SIG-M5 (cell line): ENCODE data around the gene PFKFB3.
"Not testable (repeated sequence)": the region's sequence is repeated elsewhere in the genome, so short reads cannot be mapped to it uniquely, and the experiment has no call there.

ENCODE experiments used
- DNase-seq: peaks from one replicate; lab custom pipeline; 2025; lab: John Stamatoyannopoulos, UW

PFKFB3 gene

DNA sequence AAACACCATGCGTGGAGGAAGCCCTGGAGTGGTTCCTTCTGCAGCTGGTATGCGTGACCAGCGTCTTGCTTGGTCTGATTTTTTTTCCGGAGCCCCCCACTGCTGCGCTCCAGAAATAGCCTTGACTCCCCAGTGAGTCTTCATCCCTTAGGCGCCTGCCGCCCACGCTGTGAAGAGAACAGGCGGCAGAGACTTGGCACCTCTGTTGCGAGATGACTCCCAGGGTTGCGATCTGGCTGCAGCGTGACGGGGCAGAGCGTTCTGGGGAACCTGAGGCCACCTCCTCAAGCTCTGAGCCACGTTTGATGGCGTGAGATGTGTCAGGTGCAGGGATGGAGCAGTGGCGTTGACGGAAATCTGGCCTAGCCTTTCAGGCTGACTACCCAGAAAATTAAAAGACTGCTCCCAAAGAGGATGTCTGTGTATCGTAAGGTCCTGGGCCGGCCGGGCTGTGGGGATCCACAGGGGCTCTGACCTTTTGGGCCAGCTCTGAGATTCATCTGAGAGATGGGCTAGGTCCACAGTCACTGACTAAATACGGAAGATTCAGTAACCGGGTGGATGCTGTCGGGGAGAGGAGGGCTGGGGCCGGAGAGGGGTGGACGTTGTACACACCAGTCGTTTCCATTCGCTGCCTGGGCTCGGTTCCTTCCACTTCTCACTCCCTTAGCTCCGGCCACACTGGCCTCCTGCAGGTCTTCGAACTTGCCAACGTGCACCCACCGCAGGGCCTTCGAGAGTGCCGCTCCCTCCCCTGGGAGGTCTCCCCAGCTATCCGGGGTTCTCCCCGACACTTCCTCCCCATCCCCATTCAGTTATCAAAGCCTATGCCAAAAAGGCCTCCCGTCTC lies 33.8 kb downstream of the PFKFB3 start:
- DNase-seq, result no peak

DNA sequence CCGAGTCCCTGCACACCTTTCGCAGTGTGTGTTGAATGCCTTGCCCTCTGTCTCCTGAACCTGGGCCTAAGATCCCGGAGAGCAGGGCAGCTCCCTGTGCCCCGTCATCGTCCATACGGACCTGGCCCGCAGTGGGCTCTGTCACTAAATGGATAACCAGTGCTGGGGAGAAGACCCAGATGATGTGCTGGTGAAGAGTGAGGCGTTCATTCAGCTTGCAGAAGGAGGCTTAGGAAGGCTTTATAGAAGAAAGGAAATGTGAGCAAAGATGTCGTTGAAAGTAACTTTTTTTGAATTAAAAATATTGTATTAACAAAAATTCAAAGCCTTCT lies 34.4 kb downstream of the PFKFB3 start:
- DNase-seq, result no peak

DNA sequence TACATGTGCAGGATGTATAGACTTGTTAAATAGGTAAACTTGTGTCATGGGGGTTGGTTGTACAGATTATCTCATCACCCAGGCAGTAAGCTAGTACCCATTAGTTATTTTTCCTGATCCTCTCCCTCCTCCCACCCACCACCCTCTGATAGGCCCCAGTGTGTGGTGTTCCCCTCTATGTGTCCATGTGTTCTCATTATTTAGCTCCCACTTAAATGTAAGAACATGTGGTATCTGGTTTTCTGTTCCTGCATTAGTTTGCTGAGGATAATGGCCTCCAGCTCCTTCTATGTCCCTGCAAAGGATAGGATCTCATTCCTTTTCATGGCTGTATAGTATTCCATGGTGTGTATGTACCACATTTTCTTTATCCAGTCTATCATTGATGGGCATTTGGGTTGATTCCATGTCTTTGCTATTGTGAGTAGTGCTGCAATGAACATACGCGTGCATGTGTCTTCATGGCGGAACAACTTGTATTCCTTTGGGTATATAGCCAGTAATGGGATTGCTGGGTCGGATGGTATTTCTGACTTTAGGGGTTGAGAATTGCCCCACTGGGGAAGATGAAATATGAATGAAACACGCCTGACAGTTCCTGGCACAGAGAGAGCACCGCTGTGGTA lies 36.0 kb downstream of the PFKFB3 start:
- not testable (repeated sequence) for DNase-seq

DNA sequence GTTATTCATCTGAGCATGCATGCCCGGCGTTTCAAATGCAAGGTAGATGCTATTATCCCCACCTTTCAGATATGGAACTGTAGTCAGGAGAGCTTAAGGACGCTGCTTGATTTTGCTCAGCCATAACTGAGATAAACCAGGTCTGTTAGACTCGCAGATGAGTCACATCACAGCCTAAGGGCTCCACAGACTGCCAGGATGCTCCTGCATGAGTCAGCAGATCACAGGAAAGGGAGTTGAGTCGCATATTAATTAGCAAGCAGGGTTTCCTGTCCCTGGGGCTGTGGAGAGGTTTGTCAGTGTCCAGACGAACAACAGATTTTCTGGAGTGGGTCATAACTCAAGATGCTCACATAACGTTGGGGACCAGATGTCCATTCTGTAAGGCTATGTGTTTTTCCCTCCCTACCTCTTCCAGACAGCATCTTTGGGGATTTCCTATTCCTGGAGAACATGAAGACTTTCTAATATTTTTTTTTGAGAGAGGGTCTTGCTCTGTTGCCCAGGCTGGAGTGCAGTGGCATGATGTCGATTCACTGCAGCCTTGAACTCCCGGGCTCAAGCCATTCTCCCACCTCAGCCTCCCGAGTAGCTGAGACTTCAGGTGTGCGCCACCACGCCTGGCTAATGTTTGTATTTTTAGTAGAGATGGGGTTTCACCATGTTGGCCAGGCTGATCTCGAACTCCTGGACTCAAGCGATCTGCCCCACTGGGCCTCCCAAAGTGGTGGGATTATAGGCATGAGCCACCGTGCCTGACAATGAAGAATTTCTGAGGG lies 36.7 kb downstream of the PFKFB3 start:
- peak; percentile 35 for DNase-seq

DNA sequence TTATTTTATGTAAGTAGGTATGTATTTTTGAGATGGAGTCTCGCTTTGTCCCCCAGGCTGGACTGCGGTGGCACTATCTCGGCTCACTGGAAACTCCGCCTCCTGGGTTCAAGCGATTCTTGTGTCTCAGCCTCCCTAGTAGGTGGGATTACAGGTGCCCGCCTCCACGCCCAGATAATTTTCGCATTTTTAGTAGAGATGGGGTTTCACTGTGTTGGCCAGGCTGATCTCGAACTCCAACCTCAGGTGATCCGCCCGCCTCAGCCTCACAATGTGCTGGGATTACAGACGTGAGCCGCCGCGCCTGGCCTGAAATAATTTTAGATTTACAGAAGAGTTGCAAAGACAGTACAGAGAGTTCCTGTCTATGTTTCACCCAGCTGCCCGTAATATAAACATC lies 37.5 kb downstream of the PFKFB3 start:
- no peak for DNase-seq

DNA sequence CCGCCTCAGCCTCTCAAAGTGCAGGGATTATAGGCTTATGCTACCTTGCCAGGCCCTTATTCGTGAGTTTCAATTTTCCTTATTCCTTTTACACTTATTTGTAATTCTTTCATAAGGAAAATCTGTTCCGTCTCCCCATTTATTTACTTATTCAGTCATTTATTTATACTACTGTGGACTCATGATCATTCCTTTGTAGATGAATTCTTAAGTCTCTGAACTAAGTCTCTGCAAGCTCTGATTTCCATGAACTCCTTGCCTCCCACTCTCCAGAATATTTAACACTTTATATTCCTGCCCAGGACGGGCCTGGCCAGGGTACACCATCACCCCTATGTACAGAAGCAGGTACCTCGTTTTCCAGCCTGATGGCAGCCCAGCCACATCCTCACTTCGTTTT lies 39.4 kb downstream of the PFKFB3 start:
- no peak for DNase-seq

DNA sequence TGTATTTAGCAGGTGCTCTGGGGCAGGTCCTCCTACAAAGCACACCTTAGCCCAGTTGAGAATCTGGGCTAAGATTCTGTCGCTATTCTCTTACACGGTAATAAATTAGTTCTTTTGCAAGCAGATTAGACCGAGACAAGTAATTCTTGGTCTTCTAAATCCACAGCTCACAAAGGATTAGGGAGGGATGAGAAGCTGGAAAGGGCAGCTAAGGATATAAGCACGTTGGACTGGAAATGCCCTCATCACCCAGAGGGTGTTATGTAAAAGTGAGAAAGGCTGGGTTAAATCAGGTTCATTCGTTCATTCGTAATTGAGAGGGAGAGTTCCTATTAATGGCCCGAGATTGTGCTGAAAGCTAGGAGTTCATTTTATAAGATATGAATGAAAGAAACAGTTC lies 41.8 kb downstream of the PFKFB3 start:
- DNase-seq, result no peak

DNA sequence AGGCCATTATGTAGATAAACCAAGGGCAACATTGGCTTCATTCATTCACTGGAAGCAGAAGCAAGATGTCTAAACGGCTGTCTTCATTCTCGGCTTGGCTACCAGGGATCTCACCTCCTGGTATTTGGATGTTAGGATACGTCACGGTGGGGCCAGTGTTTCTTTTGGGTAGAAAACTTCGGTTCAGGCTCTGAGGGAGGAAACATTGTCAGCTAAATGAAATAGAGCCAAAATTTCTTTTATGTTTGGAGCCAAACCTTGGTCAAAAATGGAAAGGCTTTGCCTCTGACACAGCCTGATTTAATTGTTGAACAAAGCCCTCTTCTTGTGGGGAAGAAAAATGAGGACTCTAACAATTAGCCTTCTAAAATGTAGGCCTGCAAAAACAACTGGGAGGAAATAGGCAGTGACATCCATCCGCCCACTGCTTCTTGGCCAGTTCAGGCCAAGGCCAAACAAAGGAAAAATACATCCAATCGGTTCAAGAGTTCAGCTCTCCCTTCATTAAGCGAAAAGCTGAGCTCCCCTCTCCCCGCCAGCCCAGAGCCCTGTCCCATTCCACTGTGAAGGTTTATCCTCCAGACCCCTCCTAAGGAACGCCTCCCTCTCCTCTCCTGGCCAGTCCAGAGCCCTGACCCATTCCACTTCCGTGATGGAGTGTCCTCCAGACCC lies 44.4 kb downstream of the PFKFB3 start:
- DNase-seq, result no peak

DNA sequence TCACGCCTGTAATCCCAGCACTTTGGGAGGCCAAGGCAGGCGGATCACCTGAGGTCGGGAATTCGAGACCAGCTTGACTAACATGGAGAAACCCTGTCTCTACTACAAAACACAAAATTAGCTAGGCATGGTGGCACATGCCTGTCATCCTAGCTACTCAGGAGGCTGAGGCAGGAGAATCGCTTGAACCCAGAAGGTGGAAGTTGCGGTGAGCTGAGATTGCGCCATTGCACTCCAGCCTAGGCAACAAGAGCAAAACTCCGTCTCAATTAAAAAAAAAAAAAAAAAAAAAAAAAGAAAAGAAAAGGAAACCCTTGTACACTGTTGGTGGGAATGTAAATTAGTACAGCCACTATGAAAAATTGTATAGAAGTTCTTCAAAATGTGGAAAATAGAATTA lies 46.2 kb downstream of the PFKFB3 start:
- DNase-seq, result not testable (repeated sequence)

DNA sequence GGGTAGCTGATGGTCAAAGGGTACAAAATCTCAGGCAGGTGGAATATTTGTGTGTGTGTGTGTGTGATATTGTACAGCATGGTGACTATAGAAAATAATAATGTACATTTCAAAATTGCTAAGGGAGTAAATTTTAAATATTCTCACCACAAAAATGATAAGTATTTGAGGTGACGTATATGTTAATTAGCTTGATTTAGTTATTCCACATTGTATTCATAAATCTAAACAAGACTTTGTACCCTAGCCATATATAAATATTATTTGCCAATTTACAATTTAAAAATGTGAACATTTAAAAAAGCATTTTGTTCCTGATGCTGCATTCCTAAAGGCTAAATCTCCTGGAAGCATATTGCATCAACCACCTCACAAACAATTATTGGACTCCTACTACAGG lies 47.0 kb downstream of the PFKFB3 start:
- DNase-seq, result no peak

DNA sequence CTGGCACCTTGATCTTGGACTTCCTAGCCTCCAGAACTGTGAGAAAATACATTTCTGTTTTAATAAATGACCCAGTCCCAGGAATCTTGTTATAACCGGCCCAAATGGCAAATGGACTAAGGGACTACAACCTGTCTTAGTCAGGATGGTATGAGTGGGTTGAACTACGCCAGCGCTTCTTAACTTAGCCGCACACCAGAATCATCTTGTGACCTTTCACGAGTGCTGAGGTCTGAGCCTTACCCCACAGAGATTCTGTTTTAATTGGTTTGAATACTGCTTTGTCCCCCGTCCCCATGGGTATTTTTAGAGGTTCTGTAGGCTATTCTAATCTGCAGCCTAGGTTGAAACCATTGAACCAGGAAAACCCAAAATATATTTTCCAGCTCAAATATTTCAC lies 48.0 kb downstream of the PFKFB3 start:
- no peak for DNase-seq

DNA sequence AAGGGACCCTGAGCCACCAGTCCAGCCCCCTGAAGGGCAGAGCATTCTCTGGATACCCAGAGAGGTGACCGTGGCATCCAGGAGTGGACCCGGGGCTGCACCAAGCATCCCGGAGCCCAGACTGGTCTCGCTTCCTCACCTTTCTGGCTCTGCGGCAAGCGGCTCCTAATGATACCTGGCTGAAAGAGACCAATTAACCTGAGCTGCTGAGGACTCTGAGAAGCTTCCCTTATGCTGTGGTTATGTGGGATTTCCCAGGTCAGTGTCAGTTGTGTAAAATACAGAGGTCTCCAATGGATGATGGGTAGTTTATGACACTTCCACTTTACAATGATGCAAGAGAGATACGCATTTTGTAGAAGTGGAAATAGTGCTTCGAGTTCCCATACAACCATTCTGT lies 51.5 kb downstream of the PFKFB3 start:
- no peak for DNase-seq

DNA sequence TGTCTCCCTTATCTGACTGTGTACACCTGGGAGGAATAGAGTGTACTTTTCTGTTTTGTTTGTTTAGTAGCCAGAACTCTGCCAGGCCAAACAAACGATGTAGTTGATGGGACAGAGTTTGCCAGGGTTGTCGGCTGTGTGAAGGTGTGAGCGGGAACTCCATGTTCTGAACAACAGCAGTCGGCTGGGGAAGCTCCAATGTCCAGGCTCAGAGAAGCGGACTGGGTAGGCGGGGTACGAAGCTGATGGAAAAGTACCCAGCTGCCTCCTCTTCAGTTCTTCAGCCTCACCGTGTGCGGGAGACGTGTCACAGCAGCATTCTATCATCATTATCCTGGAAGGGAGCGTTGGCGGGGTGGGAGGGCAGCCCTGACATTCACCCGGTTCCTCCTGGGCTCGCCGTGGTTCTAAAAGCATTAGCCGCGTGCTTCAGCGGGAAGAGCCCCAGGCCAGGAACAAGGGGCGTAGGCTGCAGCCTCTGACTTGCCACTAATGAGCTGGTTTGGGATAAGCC lies 52.9 kb downstream of the PFKFB3 start:
- no peak for DNase-seq

DNA sequence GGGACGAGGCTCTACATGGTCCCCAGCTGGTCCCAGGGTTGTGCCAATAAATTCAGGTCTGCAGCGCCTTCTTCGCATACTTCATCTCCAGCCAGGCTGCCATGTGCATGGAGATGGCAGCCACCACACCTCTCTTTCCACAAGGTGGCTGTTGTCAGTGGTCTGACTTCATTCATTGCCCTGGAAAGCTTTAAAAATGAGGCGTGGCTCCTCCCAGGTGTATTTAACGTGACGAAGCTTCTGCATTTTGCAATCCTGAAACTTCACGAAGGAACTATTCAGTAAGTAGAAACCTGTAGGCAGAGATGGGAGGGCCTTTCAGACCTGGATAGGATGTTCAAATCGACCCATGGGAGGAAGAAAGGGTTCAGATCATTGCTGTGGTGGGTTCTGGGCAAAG lies 53.7 kb downstream of the PFKFB3 start:
- DNase-seq, result no peak

DNA sequence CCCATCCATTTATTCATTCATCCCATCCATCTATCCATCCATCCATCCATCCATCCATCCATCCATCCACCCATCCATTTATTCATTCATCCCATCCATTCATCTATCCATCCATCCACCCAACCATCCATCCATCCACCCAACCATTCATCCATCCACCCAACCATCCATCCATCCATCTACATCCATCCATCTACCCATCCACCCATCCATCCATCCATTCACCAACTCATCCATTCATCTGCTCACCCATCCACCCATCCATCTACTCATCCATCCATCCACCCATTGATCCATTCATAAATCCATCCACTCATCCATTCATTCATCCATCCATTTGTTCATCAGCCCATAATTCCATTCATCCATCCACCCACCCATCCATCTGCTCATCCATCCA lies 56.4 kb downstream of the PFKFB3 start:
- DNase-seq, result no peak

DNA sequence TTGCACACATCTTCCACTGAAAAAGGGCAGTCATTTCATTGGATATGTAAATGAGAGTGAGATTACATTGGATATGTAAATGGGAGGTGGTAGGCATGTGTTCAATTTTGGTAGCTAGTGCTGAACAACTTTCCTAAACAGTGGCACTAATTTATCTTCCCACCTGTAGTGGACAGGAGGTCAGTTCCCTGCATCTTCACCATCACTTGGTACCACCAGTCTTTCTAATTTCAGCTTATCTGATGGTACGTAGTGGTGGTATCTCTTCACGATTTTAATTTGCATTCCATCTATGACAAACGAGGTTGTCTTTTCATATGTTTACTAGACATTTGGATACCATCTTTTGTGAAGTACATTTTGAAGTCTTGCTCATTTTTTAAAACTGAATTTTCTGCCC lies 58.1 kb downstream of the PFKFB3 start:
- no peak for DNase-seq

DNA sequence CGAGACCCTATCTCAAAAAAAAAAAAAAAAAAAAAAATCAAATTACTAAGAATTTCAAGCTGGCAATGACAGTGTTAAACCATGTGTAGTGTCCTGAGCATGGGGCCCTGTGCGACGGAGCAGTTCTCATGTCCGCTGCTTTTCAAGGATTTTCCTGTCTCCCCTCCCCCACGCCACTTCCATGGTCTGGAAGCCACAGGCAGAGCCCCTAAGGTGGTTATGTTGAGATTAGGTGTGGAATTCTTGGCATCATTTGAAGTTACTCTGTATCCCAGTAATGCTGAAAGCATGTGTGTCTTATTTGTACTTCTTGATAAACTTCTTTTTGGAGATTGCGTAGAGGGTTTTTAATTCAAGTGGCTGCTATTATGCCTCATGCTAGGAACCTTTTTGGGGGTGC lies 65.2 kb downstream of the PFKFB3 start:
- no peak for DNase-seq

DNA sequence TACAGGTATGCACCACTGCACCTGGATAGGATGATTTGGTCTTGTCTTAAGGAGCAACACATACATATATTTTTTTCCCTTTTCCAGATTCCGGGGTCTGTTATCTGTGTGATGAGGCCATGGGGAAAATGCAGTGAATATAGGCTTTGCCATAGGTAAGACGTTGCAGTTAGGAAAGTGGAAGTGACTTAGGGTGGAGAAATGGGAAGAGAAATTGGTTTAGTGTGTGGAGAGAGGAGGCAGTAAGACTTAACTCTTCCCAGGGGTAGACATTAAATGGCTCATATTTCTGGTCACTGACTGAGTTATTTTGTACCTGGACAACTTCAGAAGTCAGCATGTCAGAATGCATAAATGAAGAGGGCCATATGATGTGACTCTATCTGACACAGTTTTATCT lies 66.7 kb downstream of the PFKFB3 start:
- DNase-seq, result no peak

DNA sequence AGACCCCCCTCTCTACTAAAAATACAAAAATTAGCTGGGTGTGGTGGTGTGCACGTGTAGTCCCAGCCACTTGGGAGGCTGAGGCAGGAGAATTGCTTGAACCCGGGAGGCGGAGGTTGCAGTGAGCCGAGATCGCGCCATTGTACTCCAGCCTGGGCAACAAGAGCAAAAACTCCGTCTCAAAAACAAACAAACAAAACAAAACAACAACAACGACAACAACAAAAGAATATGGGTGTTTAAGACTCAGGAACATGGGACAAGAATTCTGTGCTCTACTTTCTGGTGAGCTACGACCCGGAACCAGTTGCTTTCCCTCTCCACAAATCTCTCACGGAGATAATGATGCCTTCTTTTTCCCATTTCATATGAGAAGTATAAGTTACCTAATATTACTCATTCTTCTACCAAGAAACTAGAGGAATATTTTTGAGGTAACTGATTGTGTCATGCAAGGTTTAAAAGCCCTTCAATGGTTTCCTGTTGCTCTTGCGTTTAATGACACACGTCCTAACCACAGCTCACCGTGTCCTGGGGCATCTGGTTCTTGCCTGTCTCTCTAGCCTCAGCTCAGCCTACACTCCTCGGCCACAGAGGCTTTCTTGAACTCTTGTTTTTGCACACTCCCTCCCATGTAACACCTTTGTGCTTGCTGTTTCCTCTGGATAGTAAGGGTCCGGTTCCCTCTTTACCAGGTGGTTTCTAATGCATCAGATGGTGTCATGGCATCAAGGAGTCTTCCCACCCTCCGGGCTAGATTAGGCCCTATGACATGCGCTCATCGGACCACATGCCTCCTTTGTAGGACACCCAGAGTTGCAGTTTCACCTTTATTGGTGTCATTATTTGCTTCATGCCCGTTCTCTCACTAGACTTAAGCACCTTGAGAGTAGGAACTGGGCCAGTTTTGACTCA lies 67.5 kb downstream of the PFKFB3 start:
- no peak for DNase-seq

DNA sequence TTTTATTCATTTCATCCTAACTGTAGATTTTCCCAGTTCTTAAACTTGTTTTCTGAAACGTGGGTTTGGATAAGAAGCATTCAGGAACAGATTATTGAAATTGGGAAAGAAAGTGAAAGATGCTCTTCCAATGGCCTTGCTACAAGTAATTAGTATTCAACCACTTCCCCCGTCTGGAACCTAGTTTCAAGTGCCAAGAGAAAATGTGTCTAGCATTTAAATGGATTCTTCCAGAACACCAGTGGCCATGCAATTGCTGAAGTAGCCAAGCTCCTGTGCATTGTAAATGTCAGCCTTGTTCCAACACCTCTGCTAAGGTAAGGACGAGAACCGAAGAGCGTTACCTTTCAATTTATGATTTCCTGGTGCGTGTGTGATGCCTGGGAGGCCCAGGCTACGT lies 68.2 kb downstream of the PFKFB3 start:
- DNase-seq, result no peak

DNA sequence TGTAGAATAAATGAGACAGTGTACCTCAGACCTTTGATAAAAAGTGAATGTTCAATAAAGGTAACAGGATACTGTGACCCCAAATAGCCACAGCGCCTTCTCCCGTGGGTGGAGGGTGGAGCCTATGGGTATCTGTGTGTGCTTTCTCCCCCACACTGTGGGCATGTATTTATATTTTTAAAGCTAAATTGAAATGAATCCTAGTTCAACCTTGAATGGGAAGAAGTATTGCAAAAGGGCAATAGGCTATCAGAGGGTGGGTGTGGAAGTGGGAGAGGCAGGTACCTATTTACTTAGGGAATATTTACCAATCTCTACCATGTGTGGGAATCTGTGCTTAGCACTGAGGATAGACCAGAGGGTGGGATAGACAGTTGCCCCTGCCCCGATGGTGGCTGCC lies 68.9 kb downstream of the PFKFB3 start:
- no peak for DNase-seq
